ENCODE measurements around the gene LIN52. TPM values are rescaled to one million over a fixed set of nuclear protein-coding genes. Genes with fewer than 3 reads are reported as not detected.

LIN52 gene
- 10.4 TPM for polyA plus RNA-seq

GRCh38 chr14:74084277-74085046, at the start of gene LIN52, which contains the start of gene ALDH6A1:
Gene LIN52 (plus strand): TSS chr14:74084956. CDS start chr14:74084975, 19 bp downstream.
Gene ALDH6A1 (minus strand): TSS chr14:74084453. CDS start chr14:74084394, 59 bp downstream.
- peaks cover 9 to 26% (median 20%) of the 10 kb centered on the region in 3 donors for H3K4me1 Mint-ChIP-seq
- no peaks in the 10 kb centered on the region for H3K27me3 Mint-ChIP-seq
- H3K4me3 Mint-ChIP-seq: peak within 1 kb of the TSS; percentile 81 to 100 (median 100)
- peaks cover 5% of the 10 kb centered on the region for H3K36me3 Mint-ChIP-seq
- no peaks in the 10 kb centered on the region for H3K9me3 Mint-ChIP-seq
- peak within 1 kb of the TSS; percentile 62 to 97 (median 74) for H3K27ac Mint-ChIP-seq

DNA sequence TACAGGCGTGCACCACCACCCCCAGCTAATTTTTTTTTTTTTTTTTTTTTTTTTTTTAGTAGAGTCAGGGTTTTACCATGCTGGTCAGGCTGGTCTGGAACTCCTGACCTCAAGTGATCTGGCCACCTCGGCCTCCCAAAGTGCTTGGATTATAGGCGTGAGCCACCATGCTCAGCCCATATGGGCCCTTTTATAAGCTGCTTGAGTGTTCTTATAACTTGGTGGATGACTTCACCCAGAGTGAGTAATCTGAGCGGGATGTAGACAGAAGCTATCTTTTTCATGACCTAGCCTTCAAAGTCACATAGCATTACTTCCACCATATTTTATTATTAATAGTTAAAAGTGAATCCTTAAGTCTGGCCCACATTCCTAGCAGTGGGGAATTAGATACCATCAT, 49.2 kb upstream of the LIN52 start:
- Mint-ChIP-seq H3K27me3 (no peaks in the 10 kb centered on the region), H3K9me3 (no peaks in the 10 kb centered on the region), H3K4me1 (peaks cover 0 to 2% (median 1%) of the 10 kb centered on the region in 3 donors), H3K36me3 (no peaks in the 10 kb centered on the region), H3K4me3 (no peak overlapping the region), H3K27ac (no peak overlapping the region)

DNA sequence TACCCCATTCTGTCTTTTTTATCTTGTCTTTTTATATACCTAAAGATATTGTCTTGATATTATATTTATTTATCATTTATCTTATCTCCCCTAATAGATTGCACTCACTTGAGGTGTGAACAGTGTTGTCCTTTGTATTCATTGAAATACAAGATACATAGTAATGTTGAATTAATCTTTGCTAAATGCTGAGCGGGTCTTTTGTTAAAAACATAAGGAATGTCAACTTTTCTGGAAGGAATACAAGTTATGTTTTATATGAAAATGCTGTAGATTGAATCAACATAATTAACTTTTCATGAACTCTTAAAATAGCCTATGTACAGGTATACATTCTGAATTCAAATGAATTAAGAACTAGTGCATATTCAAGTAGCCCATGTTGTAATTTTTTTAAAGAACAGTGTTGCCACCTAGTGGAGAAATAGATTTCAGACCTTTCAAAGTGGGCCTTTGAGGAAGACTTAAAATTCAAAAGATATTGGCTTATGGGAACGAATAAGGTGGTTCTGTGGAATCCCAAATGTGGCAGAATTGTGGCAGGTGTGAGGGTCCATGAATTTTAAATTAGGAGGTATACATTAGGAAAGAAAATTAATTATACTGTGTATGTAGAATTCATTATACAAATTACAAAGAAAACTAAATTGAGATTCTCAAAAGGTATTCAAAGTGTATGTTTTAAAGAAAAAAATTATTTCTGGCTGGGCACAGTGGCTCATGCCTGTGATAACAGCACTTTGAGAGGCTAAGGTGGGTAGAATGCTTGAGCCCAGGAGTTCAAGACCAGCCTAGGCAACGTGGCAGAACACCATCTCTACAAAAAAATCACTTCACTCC, 46.5 kb upstream of the LIN52 start:
- no peaks in the 10 kb centered on the region for H3K36me3 Mint-ChIP-seq
- peaks cover 0 to 1% (median 0%) of the 10 kb centered on the region in 3 donors for H3K4me1 Mint-ChIP-seq
- H3K4me3 Mint-ChIP-seq: no peak overlapping the region
- no peaks in the 10 kb centered on the region for H3K9me3 Mint-ChIP-seq
- H3K27me3 Mint-ChIP-seq: no peaks in the 10 kb centered on the region
- no peak overlapping the region for H3K27ac Mint-ChIP-seq

DNA sequence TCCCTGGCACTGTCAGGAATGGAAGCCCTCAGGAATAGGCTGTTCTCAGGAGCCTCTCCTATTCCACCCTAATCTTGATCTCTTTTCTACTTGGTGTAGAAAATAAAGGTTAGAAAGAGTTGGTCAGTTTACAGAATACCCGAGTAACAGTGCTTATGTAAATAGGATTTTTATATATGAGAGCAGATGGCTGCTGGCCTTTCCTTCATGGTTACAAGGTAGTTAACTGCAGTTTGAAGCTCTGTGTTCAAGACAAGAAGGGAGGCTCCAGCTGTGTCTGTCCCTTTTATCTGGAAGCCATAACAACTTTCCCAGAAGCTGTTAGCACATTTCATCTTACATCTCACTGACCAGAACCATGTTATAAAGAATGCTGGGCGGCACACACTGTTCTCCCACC, 42.5 kb upstream of the LIN52 start:
- Mint-ChIP-seq H3K4me1 (no peaks in the 10 kb centered on the region), H3K9me3 (no peaks in the 10 kb centered on the region), H3K4me3 (no peak overlapping the region), H3K36me3 (peaks cover 4% of the 10 kb centered on the region), H3K27me3 (no peaks in the 10 kb centered on the region), H3K27ac (no peak overlapping the region)

- no peaks in the 10 kb centered on the region for H3K9me3 Mint-ChIP-seq
- H3K27me3 Mint-ChIP-seq: no peaks in the 10 kb centered on the region
- H3K4me1 Mint-ChIP-seq: peaks cover 0 to 9% (median 6%) of the 10 kb centered on the region in 3 donors
- H3K36me3 Mint-ChIP-seq: peaks cover 4% of the 10 kb centered on the region
- no peak overlapping the region for H3K27ac Mint-ChIP-seq
- no peak overlapping the region for H3K4me3 Mint-ChIP-seq
These were observed 39.2 kb upstream of the LIN52 start for GRCh38 chr14:74045522-74045921.

DNA sequence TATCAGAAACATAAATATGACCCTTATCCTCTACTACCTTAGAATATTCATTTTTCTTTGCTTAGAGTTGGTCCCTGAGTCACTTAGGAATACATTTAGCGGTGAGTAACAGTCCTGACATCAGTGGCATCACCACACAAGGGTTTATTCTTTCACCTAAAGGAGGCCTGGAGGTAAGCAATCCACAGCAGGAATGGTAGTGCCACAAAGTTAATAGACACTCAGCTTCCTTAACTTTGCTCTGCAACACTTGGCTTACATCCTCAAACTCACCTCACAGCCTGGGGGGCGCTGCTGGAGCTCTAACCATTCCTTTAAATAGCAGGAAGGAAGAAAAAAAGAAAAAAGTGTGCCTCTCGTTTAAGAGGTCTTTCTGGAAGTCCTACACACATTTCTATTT, 36.5 kb upstream of the LIN52 start:
- no peak overlapping the region for H3K4me3 Mint-ChIP-seq
- peaks cover 4% of the 10 kb centered on the region for H3K36me3 Mint-ChIP-seq
- H3K27ac Mint-ChIP-seq: no peak overlapping the region
- H3K9me3 Mint-ChIP-seq: no peaks in the 10 kb centered on the region
- H3K4me1 Mint-ChIP-seq: peaks cover 0 to 9% (median 6%) of the 10 kb centered on the region in 3 donors
- H3K27me3 Mint-ChIP-seq: no peaks in the 10 kb centered on the region

- Mint-ChIP-seq H3K9me3 (no peaks in the 10 kb centered on the region), H3K4me3 (no peak overlapping the region), H3K27ac (no peak overlapping the region), H3K4me1 (peaks cover 0 to 9% (median 6%) of the 10 kb centered on the region in 3 donors), H3K27me3 (no peaks in the 10 kb centered on the region), H3K36me3 (peaks cover 4% of the 10 kb centered on the region)
These were observed 34.8 kb upstream of the LIN52 start for GRCh38 chr14:74049876-74050495.

GRCh38 chr14:74062809-74063150, 22.0 kb upstream of the LIN52 start:
- H3K4me3 Mint-ChIP-seq: no peak overlapping the region
- peaks cover 7% of the 10 kb centered on the region for H3K36me3 Mint-ChIP-seq
- no peak overlapping the region for H3K27ac Mint-ChIP-seq
- no peaks in the 10 kb centered on the region for H3K4me1 Mint-ChIP-seq
- no peaks in the 10 kb centered on the region for H3K9me3 Mint-ChIP-seq
- no peaks in the 10 kb centered on the region for H3K27me3 Mint-ChIP-seq

GRCh38 chr14:74064426-74064825, 20.3 kb upstream of the LIN52 start:
- H3K27ac Mint-ChIP-seq: no peak overlapping the region

GRCh38 chr14:74064883-74065282, 19.9 kb upstream of the LIN52 start:
- Mint-ChIP-seq H3K9me3 (no peaks in the 10 kb centered on the region), H3K27me3 (no peaks in the 10 kb centered on the region), H3K27ac (no peak overlapping the region), H3K4me1 (no peaks in the 10 kb centered on the region), H3K36me3 (peaks cover 13% of the 10 kb centered on the region), H3K4me3 (no peak overlapping the region)

More at GRCh38 chr14:74064426-74064825, 20.3 kb upstream of the LIN52 start:
- H3K9me3 Mint-ChIP-seq: no peaks in the 10 kb centered on the region
- no peaks in the 10 kb centered on the region for H3K4me1 Mint-ChIP-seq
- H3K27me3 Mint-ChIP-seq: no peaks in the 10 kb centered on the region
- H3K36me3 Mint-ChIP-seq: peaks cover 13% of the 10 kb centered on the region
- H3K4me3 Mint-ChIP-seq: no peak overlapping the region

DNA sequence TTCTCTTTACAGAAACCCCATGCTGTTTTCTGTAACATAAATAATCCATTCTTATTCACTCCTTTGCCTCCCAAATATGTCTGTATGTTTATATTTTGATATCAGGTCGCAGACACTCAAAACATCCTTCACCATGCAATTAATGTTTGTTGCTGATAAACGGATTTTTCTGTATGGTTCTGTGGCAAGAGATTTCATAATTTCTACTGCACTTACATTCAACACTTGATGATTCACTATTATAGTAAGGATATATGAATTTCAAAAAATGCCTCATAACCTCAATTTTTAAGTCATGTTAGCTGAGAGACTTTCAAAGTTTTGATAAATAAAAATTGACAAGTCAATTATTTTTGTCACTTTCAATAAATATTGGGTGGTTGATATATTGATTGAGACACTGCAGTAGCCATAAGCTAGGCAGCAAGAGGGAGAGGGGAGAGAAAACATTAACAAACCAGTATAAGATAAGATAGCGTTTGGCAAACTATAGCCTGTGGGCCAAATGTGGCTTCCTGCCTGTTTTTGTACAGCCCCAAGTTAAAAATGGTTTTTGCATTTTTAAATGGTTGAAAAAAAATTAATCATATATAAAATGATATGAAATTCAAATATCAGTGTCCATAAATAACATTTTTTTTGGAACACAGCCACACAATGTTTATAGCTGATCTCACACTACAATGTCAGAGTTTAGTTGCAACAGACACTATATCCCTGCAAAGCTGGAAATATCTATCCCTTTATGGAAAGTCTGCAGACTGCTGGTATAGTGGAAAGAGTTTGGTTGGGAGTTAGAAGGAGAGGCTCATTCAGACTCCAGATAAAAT, 18.8 kb upstream of the LIN52 start:
- Mint-ChIP-seq H3K36me3 (peaks cover 13% of the 10 kb centered on the region), H3K9me3 (no peaks in the 10 kb centered on the region), H3K4me1 (no peaks in the 10 kb centered on the region)

GRCh38 chr14:74077401-74077800, 7.4 kb upstream of the LIN52 start:
- Mint-ChIP-seq H3K4me3 (no peak overlapping the region), H3K4me1 (no peaks in the 10 kb centered on the region), H3K27ac (no peak overlapping the region), H3K27me3 (no peaks in the 10 kb centered on the region), H3K36me3 (peaks cover 5% of the 10 kb centered on the region), H3K9me3 (no peaks in the 10 kb centered on the region)

More for the DNA sequence above, 18.8 kb upstream of the LIN52 start:
- Mint-ChIP-seq H3K4me3 (no peak overlapping the region), H3K27me3 (no peaks in the 10 kb centered on the region), H3K27ac (no peak overlapping the region)

DNA sequence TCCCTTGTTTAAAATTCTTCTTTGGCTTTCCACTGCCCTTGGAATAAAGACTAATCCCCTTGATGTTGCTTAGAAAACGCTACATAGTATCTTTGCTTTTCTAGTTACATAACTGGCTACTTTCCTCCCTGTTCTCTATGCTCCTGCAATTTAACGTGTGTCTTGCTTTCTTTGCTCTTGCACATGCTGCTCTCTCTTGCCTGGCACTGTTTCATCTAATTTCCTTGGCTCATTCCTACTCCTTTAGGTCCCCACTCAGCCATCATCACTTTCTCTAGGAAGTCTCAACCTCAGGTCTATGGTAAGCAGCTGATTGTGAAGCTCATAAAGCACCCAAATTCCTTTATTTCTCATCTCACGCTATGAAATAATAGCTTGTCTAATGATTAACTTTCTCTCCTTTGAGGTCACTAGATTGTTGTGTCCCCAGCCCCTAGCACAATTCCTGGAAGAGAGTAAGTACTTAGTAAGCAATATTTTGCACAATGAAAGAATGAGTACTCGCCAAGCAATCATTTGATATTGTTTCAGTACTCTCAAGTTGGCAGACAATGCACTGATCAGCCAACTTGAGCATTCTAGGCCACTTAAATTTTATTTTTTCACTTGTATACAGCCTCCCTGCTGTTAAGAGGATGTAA, 3.8 kb upstream of the LIN52 start:
- H3K4me1 Mint-ChIP-seq: peaks cover 7 to 17% (median 7%) of the 10 kb centered on the region in 3 donors
- no peaks in the 10 kb centered on the region for H3K27me3 Mint-ChIP-seq
- H3K4me3 Mint-ChIP-seq: no peak overlapping the region
- no peaks in the 10 kb centered on the region for H3K9me3 Mint-ChIP-seq
- H3K36me3 Mint-ChIP-seq: peaks cover 5% of the 10 kb centered on the region
- no peak overlapping the region for H3K27ac Mint-ChIP-seq

GRCh38 chr14:74081491-74081890, 3.3 kb upstream of the LIN52 start:
- Mint-ChIP-seq H3K9me3 (no peaks in the 10 kb centered on the region), H3K27ac (no peak overlapping the region), H3K4me1 (peaks cover 9 to 20% (median 12%) of the 10 kb centered on the region in 3 donors), H3K27me3 (no peaks in the 10 kb centered on the region), H3K36me3 (peaks cover 5% of the 10 kb centered on the region), H3K4me3 (no peak overlapping the region)
